HG02623 (cell line): Measurements from ENCODE around the gene WDR35.

ENCODE experiments used
- ATAC-seq: cut with Tn5 transposase; IDR thresholded peaks from one replicate; pipeline ENCODE4 v1.9.1; 2021; ENCODE audit warnings: moderate library complexity; ENCODE audit not compliant: unreplicated experiment

The WDR35 gene

DNA sequence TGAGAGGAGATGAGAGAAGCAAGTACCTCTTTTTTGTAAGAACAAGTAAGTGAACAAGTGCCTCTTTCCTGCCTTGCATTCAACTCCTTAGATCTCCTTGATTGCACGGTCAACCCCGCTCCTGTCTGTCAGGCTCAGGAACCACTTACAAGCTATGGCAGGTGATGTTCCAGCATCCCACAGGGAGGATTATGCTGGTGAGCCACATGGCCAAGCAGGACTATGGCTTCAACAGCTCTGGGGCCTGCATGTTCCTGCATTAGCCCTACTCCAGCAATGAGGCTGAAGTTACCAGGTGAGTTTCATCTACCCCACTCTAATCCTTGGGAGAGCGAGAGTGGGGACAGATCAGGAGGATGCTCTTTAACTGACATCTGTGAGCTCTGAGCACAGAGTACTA lies 117.6 kb downstream of the WDR35 start:
- no peak for ATAC-seq

DNA sequence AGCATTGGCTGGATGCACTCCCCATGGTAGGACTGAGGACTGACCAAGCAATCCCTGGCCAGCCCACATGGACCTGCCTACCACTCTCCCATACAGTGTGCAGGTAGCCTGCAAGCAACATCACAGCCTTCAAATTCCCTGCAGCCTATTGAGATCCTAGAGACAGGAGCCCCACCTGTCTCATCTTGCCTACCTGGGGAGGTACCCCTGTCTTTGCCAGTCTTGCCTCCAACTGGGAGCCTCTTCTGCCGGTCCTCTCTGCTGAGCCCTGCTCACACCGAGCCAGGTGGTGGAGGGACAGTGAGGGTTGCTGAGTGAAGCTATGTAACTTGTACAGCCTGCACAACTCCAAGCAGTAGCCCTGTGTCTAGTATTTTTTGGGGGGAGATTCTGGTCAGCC lies 118.1 kb downstream of the WDR35 start:
- no peak for ATAC-seq

- no peak for ATAC-seq
These were observed 119.1 kb downstream of the WDR35 start for GRCh38 chr2:19870792-19871191.

GRCh38 chr2:19868701-19869580 lies 121.0 kb downstream of the WDR35 start:
- ATAC-seq, result peak; percentile 71

GRCh38 chr2:19868224-19868623 lies 121.7 kb downstream of the WDR35 start:
- peak; percentile 7 for ATAC-seq

- ATAC-seq, result peak; percentile 42
These were observed 123.1 kb downstream of the WDR35 start for GRCh38 chr2:19866771-19867170.

DNA sequence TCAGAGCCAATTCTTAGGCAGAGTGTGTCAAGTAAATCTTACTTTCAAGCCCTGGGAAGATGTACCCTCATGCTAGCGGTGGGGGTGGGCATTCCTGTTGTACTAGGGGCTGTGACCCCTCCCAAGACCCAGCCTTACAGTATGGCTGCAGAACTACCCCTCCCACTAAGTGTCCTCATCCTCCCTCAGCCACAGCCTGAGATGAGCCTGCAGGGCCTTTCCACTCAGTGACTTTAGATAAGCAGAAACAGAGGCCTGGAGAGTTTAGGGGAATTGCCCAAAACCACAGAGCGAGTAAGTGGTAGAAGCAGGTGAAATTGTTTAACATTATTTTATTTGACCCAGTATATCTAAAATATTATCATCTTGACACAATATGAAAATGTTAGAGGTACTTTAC lies 124.8 kb downstream of the WDR35 start:
- no peak for ATAC-seq

DNA sequence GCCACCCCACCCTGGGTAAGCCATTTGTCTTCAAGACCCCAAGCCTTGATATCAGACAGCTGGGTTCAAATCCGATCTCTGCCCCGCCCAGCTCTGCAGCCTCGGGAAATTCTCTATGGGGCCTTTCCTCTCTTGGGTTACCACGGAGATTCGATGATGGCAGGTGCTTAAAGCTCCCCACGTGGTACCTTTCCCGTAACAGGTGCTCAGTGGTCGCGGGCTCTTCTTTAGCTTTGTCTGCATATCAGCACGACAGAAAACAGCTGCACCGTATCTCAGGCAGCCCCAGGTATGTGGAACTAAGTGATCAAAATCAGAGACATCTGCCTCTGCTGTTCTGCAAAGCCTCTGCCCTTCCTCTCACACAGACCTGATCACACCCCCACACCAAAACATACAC lies 125.5 kb downstream of the WDR35 start:
- no peak for ATAC-seq

DNA sequence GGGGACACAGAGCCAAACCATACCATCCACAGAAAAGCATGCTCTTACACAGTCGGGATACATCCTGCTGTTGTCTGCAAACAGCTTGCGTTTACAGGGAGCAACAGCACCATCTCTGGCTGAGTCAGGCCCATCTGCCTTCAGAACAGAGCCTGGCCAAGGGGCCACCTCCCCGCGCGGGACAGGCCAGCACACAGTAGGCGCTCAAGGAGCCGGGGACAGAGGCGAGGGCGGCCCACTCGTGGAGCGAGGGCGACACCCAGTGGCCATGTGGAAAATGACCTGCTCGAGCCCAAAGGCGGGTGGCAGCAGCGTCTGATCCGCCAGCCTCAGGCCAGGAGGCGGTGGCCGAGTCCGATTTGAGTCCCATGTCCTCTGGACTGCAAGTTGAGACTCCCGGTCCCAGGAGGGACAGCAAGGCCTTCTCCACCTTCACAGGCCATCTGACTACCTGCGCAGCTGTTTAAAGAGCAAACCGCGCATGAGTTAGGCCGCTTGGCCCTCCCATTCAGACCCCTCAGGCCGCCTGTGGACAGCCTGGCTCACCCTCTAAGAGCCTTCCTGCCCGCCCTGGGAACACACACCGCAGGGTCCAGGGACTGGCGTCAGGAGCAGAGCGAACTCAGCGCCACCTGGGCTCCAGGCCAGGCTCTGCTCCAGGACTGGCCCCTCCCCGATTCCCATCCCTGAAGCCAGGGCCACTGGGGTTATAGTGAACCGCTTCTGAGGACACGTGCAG lies 126.4 kb downstream of the WDR35 start:
- ATAC-seq, result peak; percentile 40

- no peak for ATAC-seq
These were observed 128.1 kb downstream of the WDR35 start for GRCh38 chr2:19861813-19862212.
